Body of pancreas (tissue), 4 donors: ENCODE data around the gene PREX1.

Experiments
- POLR2A ChIP-seq, 3 donors: fragments of 450-650 bp; IDR thresholded peaks; one replicate each; pipeline ENCODE4 v1.6.1; 2016; ENCODE audit warnings: antibody characterized with exemption in 3 of 3, mild to moderate bottlenecking in 2 of 3
- TF ChIP-seq, protein P1 (sequence below), 7 experiments: fragments of 450-650 bp in 4 of 7; fragments of 200-600 bp in 3 of 7; sonication (generic) in 3 of 7; IDR thresholded peaks; one replicate each; pipeline ENCODE4 v1.5.1; 2016 to 2019; ENCODE audit warnings: antibody characterized with exemption in 7 of 7

- TF ChIP-seq POLR2A (IDR thresholded peaks at IDR 0.05), result no peak
- TF ChIP-seq, protein P1, sequence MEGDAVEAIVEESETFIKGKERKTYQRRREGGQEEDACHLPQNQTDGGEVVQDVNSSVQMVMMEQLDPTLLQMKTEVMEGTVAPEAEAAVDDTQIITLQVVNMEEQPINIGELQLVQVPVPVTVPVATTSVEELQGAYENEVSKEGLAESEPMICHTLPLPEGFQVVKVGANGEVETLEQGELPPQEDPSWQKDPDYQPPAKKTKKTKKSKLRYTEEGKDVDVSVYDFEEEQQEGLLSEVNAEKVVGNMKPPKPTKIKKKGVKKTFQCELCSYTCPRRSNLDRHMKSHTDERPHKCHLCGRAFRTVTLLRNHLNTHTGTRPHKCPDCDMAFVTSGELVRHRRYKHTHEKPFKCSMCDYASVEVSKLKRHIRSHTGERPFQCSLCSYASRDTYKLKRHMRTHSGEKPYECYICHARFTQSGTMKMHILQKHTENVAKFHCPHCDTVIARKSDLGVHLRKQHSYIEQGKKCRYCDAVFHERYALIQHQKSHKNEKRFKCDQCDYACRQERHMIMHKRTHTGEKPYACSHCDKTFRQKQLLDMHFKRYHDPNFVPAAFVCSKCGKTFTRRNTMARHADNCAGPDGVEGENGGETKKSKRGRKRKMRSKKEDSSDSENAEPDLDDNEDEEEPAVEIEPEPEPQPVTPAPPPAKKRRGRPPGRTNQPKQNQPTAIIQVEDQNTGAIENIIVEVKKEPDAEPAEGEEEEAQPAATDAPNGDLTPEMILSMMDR (IDR thresholded peaks at IDR 0.05), result no peak
Measured at GRCh38 chr20:48858075-48858790, 30.4 kb upstream of the PREX1 start.
